DND-41 (cell line): ENCODE data around the gene ACLY.

Experiments
- EZH2 ChIP-seq: IDR thresholded peaks from 3 replicates; pipeline ENCODE4 v1.6.1; 2012; ENCODE audit warnings: borderline replicate concordance, low read depth, mild to moderate bottlenecking, moderate library complexity, low read length, inconsistent platforms; ENCODE audit not compliant: severe bottlenecking
- TF ChIP-seq, protein P1 (sequence below): IDR thresholded peaks from 2 replicates; pipeline ENCODE4 v1.5.1; 2012; ENCODE audit warnings: borderline replicate concordance, low read length, moderate library complexity, mild to moderate bottlenecking; ENCODE audit not compliant: poor library complexity, severe bottlenecking; ENCODE audit errors: extremely low read depth

DNA sequence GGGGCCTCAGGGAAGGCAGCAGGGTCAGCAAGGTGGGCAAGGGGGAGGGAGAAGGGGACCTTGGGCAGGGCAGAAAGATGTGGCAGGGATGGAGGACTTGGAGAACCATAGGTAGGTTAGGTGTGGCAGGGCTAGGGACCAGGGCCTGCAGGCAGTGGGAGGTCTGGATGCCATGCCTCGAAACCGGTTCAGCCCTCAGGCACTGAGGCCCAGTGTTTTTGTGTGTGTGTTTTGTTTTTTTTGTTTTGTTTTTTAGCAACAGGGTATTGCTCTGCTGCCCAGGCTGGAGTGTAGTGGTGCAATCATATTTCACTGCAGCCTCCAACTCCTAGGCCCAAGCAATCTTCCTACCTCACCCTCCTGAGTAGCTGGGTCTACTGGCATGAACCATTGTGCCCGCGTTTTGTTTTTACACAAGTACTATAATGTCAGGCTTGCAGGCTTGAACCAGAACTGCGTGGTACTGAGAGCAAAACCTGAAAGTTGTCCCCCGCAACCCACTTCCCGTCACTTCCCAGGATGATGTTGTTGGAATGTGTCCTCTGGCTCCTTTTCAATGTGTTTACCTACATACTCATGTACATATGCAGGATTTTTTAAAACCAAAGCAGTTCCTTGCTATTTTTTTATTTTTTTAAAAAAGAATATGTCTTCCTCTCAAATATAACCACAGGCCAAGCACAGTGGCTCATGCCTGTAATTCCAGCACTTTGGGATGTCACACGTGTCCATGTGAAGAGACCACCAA lies 24.0 kb upstream of the ACLY start:
- no peak for TF ChIP-seq EZH2
- TF ChIP-seq, protein P1, sequence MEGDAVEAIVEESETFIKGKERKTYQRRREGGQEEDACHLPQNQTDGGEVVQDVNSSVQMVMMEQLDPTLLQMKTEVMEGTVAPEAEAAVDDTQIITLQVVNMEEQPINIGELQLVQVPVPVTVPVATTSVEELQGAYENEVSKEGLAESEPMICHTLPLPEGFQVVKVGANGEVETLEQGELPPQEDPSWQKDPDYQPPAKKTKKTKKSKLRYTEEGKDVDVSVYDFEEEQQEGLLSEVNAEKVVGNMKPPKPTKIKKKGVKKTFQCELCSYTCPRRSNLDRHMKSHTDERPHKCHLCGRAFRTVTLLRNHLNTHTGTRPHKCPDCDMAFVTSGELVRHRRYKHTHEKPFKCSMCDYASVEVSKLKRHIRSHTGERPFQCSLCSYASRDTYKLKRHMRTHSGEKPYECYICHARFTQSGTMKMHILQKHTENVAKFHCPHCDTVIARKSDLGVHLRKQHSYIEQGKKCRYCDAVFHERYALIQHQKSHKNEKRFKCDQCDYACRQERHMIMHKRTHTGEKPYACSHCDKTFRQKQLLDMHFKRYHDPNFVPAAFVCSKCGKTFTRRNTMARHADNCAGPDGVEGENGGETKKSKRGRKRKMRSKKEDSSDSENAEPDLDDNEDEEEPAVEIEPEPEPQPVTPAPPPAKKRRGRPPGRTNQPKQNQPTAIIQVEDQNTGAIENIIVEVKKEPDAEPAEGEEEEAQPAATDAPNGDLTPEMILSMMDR = no peak
